Astrocyte (in vitro differentiated cells and primary cell): ENCODE results near the gene RPS25. TPM values are rescaled to one million over a fixed set of nuclear protein-coding genes. Genes with fewer than 3 reads are reported as not detected.

Experiments used
- DNase-seq: peaks from one replicate; pipeline ENCODE4 v3.0.0-alpha.2; 2010; ENCODE audit warnings: low read depth
- FAIRE-seq: peaks from 2 replicates; lab custom pipeline; 2011; peaks lifted over from hg19 to GRCh38; lab: Jason Lieb, UNC
- H2AFZ ChIP-seq: 2 replicates; pipeline ENCODE4 v1.6.0; 2012; ENCODE audit warnings: low read depth, low read length, inconsistent platforms
- H3K27ac ChIP-seq: 2 replicates; pipeline ENCODE4 v1.5.1; 2011; ENCODE audit warnings: low read depth, low read length, inconsistent platforms
- H3K27me3 ChIP-seq: 2 replicates; pipeline ENCODE4 v1.6.0; 2011; ENCODE audit warnings: low read length, inconsistent platforms; ENCODE audit not compliant: insufficient read depth
- H3K36me3 ChIP-seq: 2 replicates; pipeline ENCODE4 v1.5.1; 2011; ENCODE audit warnings: low read length, inconsistent platforms; ENCODE audit not compliant: insufficient read depth
- H3K4me1 ChIP-seq: 2 replicates; pipeline ENCODE4 v1.5.1; 2011; ENCODE audit warnings: low read length, inconsistent platforms; ENCODE audit not compliant: insufficient read depth
- H3K4me2 ChIP-seq: 2 replicates; pipeline ENCODE4 v1.6.0; 2012; ENCODE audit warnings: low read length, inconsistent platforms
- H3K4me3 ChIP-seq: 2 replicates; pipeline ENCODE4 v1.5.1; 2011; ENCODE audit warnings: low read depth, mild to moderate bottlenecking, low read length, inconsistent platforms; ENCODE audit not compliant: insufficient read depth
- H3K79me2 ChIP-seq: 2 replicates; pipeline ENCODE4 v1.6.0; 2012; ENCODE audit warnings: mild to moderate bottlenecking, low read length, inconsistent platforms; ENCODE audit not compliant: insufficient read depth
- H3K9ac ChIP-seq: 2 replicates; pipeline ENCODE4 v1.6.0; 2012; ENCODE audit warnings: mild to moderate bottlenecking, low read length, inconsistent platforms
- H3K9me3 ChIP-seq: 2 replicates; pipeline ENCODE4 v1.5.1; 2012; ENCODE audit warnings: low read depth, mild to moderate bottlenecking, low read length, inconsistent platforms; ENCODE audit not compliant: insufficient read depth
- H4K20me1 ChIP-seq: 2 replicates; pipeline ENCODE4 v1.6.0; 2012; ENCODE audit warnings: low read length, inconsistent platforms; ENCODE audit not compliant: insufficient read depth
- H3K27ac Mint-ChIP-seq: one replicate; pipeline ENCODE4 v1.8.0; 2021; ENCODE audit warnings: mild to moderate bottlenecking, mixed read lengths; ENCODE audit not compliant: unreplicated experiment
- H3K27me3 Mint-ChIP-seq: one replicate; pipeline ENCODE4 v1.8.0; 2021; ENCODE audit warnings: low read depth, mixed read lengths; ENCODE audit not compliant: unreplicated experiment
- H3K36me3 Mint-ChIP-seq: one replicate; pipeline ENCODE4 v1.8.0; 2021; ENCODE audit warnings: low read depth, mixed read lengths; ENCODE audit not compliant: unreplicated experiment
- H3K4me1 Mint-ChIP-seq: one replicate; pipeline ENCODE4 v1.8.0; 2021; ENCODE audit warnings: low read depth, mixed read lengths; ENCODE audit not compliant: unreplicated experiment
- H3K4me3 Mint-ChIP-seq: one replicate; pipeline ENCODE4 v1.8.0; 2021; ENCODE audit warnings: mild to moderate bottlenecking, moderate library complexity, mixed read lengths; ENCODE audit not compliant: unreplicated experiment
- H3K9me3 Mint-ChIP-seq: one replicate; pipeline ENCODE4 v1.8.0; 2021; ENCODE audit warnings: mild to moderate bottlenecking, mixed read lengths; ENCODE audit not compliant: unreplicated experiment
- CTCF ChIP-seq: IDR thresholded peaks from 2 replicates; pipeline ENCODE4 v1.5.1; 2011; ENCODE audit warnings: low read depth, mild to moderate bottlenecking, inconsistent platforms, low read length, moderate library complexity; ENCODE audit not compliant: insufficient read depth
- EZH2 ChIP-seq: IDR thresholded peaks from 2 replicates; pipeline ENCODE4 v1.6.1; 2012; ENCODE audit warnings: mild to moderate bottlenecking, low read length, inconsistent platforms; ENCODE audit not compliant: insufficient read depth
- total RNA-seq: library from RNA; stranded (reverse); gene quantifications from 2 replicates; pipeline ENCODE4 v1.2.1, GENCODE V29; 2021

RPS25 gene
- total RNA-seq, 1 donor from 2014 or later: 750 TPM

DNA sequence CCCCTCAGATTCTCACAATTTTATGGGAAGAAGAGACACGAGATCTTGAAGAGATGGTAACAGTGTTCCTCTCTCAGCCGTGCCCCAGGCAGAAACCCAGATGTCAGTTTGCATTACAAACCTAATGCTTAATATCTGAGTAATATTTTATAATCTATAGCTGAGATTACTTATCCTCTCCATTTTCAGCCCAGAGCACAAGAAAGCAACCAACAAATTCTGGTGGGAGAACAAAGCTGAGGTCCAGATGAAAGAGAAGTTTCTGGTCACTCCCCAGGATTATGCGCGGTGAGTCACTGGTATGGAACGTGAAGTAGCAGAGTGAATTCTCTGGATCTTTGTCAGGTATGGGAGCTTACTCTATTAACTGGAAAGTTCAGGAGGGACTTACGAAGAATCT is 19.3 kb downstream of the RPS25 start:
- Histone ChIP-seq H2AFZ (peak overlapping the region; percentile 98), H3K27ac (peak overlapping the region; percentile 71), H4K20me1 (no peaks in the 10 kb centered on the region)

GRCh38 chr11:118998388-118998717 is 19.8 kb downstream of the RPS25 start:
- Mint-ChIP-seq H3K4me3 (peak overlapping the region; percentile 92), H3K27ac (peak overlapping the region; percentile 67), H3K27me3 (no peaks in the 10 kb centered on the region), H3K9me3 (no peaks in the 10 kb centered on the region), H3K36me3 (peaks cover 5% of the 10 kb centered on the region), H3K4me1 (peaks cover 14% of the 10 kb centered on the region)
- Histone ChIP-seq H3K4me1 (peaks cover 24% of the 10 kb centered on the region), H3K4me2 (peak overlapping the region; percentile 97), H3K27ac (peak overlapping the region; percentile 71), H4K20me1 (no peaks in the 10 kb centered on the region), H3K36me3 (peaks cover 4% of the 10 kb centered on the region), H3K9me3 (no peaks in the 10 kb centered on the region), H3K27me3 (no peaks in the 10 kb centered on the region), H2AFZ (peak overlapping the region; percentile 98), H3K9ac (peak overlapping the region; percentile 83), H3K79me2 (peaks cover 22% of the 10 kb centered on the region), H3K4me3 (peak overlapping the region; percentile 88)
- FAIRE-seq (no peak), DNase-seq (no peak)
- no peak for TF ChIP-seq CTCF
- no peak for TF ChIP-seq EZH2

More for the DNA sequence above, 19.3 kb downstream of the RPS25 start:
- Histone ChIP-seq H3K79me2 (peaks cover 22% of the 10 kb centered on the region), H3K9me3 (no peaks in the 10 kb centered on the region), H3K4me2 (peak overlapping the region; percentile 97), H3K4me1 (peaks cover 24% of the 10 kb centered on the region), H3K4me3 (peak overlapping the region; percentile 88), H3K27me3 (no peaks in the 10 kb centered on the region), H3K9ac (peak overlapping the region; percentile 83), H3K36me3 (peaks cover 4% of the 10 kb centered on the region)
- DNase-seq (peak; percentile 83), FAIRE-seq (no peak)
- peaks cover 5% of the 10 kb centered on the region for H3K36me3 Mint-ChIP-seq
- H3K4me1 Mint-ChIP-seq: peaks cover 14% of the 10 kb centered on the region
- no peaks in the 10 kb centered on the region for H3K27me3 Mint-ChIP-seq
- peak overlapping the region; percentile 92 for H3K4me3 Mint-ChIP-seq
- H3K9me3 Mint-ChIP-seq: no peaks in the 10 kb centered on the region
- TF ChIP-seq EZH2 (no peak), CTCF (no peak)
- peak overlapping the region; percentile 67 for H3K27ac Mint-ChIP-seq

DNA sequence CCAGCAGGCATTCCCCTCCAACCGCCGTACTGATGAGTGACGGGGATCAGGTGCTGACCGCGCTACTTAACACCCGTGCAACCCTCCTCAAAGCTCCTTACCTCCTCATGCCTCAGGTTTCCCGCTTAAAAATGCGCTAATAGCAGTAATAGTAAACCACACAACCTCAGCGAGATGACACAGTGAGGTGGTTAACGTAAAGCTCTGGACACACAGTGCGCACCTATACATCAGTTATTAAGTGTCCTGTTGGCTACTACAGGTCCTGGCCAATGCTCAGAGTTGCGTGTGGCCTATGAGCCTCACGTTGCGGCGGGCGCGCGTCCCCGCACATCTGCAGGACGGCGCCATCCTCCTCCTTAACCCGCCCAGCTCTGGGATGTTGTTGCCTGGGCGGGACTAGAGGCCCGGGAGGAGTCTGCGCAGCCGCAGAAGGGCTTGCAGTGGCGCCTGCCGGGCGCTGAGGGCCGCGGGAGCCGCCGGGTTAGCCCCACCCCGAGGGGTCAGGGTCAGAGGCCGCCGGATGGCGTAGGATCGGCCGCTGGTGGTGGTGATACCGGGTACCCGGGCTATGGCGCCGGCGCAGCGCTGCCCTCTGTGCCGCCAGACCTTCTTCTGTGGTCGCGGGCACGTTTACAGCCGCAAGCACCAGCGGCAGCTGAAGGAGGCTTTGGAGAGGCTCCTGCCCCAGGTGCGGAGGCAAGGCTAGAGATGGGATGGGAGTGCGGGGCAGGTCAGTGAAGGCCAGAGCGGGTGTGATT is 20.3 kb downstream of the RPS25 start, which contains the start of gene CENATAC:
Gene CENATAC (plus strand): TSS at position 512 of the 761 bp plus-strand sequence. CDS start 60 bp downstream, at position 572.
- no peaks in the 10 kb centered on the region for H4K20me1 ChIP-seq
- Mint-ChIP-seq H3K9me3 (no peaks in the 10 kb centered on the region), H3K27me3 (no peaks in the 10 kb centered on the region), H3K4me3 (peak within 1 kb of the TSS; percentile 92), H3K36me3 (peaks cover 2% of the 10 kb centered on the region), H3K27ac (peak within 1 kb of the TSS; percentile 67), H3K4me1 (peaks cover 14% of the 10 kb centered on the region)
- no peaks in the 10 kb centered on the region for H3K27me3 ChIP-seq
- H3K79me2 ChIP-seq: peaks cover 22% of the 10 kb centered on the region
- peak; percentile 49 for DNase-seq
- no peaks in the 10 kb centered on the region for H3K9me3 ChIP-seq
- peak within 1 kb of the TSS; percentile 97 for H3K4me2 ChIP-seq
- H3K36me3 ChIP-seq: peaks cover 4% of the 10 kb centered on the region
- H2AFZ ChIP-seq: peak within 1 kb of the TSS; percentile 98
- peak within 1 kb of the TSS; percentile 71 for H3K27ac ChIP-seq
- H3K4me3 ChIP-seq: peak within 1 kb of the TSS; percentile 88
- no peak for FAIRE-seq
- TF ChIP-seq EZH2 (no peak), CTCF (no peak)
- peak within 1 kb of the TSS; percentile 83 for H3K9ac ChIP-seq
- peaks cover 24% of the 10 kb centered on the region for H3K4me1 ChIP-seq
